OCI-M2 (cell line): ENCODE measurements around the gene GLUL.

Source experiments
- DNase-seq: peaks from one replicate; lab custom pipeline; 2025; ENCODE audit not compliant: unreplicated experiment; lab: John Stamatoyannopoulos, UW

The GLUL gene

GRCh38 chr1:182391362-182392049 is at the start of gene GLUL:
Gene GLUL, minus strand, starts transcription at chr1:182391790. Its CDS starts 3,053 bp downstream, at chr1:182388737.
- DNase-seq, result peak; percentile 53

DNA sequence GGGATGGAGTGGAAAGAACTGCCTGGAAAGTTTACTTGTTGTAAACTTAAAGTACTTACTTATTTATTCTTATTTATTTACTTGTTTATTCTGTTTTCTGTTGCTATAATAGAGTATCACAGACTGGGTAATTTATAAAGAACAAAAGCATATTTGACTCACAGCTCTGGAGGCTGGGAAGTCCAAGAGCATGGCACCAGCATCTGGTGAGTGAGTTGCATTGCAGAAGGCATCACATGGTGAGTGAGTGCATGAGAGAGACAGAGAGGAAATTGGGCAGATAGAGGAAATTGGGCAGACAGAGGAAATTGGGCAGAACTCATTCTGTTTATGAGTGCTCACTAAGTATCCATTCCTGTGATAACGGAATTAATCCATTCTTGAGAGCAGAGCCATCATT is 46.7 kb upstream of the GLUL start:
- DNase-seq, result no peak

DNA sequence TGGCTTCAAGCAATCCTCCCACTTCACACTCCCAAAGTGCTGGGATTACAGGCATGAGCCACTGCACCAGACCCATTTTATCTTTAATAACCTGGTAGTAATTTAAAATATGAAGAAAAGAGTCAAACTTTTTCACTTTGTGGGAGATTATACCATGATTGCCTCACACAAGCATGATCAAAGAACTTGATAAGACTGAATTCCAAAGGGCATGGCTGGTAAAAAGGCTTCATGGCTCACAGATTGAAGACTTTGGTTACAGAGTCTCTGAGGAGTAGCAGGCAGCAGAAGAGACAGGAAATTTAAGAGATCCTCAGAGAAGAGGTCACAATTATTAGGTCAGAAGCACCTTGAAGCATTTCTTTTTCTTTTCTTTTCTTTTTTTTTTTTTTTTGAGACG is 42.0 kb upstream of the GLUL start:
- DNase-seq, result no peak

DNA sequence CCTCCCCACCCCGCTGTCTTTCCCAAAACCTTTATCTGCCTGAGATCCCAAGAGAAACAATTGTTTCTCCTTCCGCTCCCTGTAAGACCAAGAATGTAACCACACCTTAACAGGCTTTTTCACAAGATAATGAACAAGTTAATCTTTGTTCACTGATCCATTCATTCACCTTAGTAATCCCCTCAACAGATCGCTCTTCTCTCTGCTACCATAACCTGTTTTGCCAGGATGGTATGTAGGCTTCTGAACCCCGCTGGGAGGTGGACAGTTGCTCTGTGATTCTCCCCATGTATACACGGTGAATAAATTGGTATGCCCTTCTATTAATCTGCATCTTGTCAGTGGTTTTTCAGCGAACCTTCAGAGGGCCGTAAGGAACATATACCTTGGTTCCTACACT is 39.7 kb upstream of the GLUL start:
- no peak for DNase-seq

- no peak for DNase-seq
These were observed 38.9 kb upstream of the GLUL start for GRCh38 chr1:182430263-182431068.

GRCh38 chr1:182428043-182428442 is 36.5 kb upstream of the GLUL start:
- no peak for DNase-seq

DNA sequence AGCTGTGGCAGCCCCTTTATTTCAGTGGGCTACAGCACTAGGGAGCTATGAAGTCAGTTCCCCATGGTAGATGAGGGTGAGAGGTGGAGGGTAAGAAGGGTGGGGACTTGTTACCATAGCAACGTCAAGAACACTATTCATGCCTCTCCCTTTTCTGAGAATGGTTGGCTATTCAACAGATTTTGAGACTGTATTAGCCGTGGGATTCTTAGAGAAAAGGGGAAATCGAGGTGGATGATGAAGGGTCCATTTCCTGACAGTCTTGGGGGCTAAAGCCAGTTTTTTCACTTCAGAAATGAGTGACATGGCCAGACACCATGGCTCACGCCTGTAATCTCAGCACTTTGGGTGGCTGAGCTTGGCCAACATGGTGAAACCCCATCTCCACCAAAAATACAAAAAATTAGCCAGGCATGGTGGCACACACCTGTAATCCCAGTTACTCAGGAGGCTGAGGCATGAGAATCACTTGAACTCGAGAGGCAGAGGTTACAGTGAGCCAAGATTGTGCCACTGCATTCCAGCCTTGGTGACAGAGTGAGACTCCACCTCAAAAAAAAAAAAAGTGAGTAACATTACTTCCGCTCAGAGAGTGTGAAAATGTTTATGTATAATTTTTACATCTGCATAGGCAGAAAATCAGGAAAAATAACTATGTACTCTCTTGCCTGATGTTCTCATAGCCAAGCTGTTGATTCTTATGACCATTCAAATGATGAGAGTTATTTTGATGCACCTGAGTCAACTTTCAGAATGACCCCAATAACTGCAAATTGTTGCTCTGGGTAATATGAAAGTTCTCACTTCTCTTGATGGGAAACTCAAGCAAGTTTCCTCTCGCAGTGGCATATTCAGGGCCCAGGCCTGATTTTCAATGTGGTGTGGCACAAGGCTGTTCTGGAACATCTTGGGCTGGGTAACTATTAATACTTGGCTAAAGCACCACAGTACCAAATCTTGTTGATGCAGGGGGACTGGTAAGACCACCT is 35.1 kb upstream of the GLUL start:
- DNase-seq, result no peak

- DNase-seq, result no peak
These were observed 24.2 kb upstream of the GLUL start for GRCh38 chr1:182415789-182416188.

DNA sequence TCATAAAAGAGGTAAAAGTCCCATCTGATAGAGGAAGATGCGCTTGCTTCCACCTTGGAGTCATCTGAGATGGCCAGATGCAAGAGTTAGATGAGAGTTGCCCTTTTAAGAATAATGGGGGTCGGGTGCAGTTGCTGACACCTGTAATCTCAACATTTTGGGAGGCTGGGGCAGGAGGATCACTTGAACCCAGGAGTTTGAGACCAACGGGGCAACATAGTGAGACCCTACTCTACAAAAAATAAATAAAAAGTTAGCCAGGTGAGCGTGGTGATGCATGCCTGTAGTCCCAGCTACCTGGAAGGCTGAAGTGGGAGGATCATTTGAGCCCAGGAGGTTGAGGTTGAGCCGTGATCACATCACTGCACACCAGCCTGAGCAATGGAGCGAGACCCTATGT is 22.4 kb upstream of the GLUL start:
- DNase-seq, result no peak

- DNase-seq, result no peak
These were observed 21.9 kb upstream of the GLUL start for GRCh38 chr1:182413486-182413885.

- no peak for DNase-seq
These were observed 19.2 kb upstream of the GLUL start for GRCh38 chr1:182410620-182411273.

DNA sequence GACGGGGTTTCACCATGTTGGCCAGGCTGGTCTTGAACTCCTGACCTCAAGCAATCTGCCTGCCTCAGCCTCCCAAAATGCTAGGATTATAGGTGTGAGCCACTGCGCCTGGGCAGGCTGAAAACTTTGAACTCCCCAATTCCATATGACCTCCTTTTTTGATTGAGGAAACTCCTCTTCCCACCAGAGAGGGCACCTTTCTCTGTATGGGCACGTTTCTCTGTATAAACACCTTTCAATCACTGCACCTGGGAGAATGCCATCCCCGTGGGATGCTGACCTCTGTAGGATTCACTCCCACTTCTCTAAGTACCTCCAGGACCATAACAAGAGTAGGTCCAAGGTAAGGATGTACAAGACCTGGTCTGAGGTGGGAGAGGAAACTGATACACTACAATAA is 18.5 kb upstream of the GLUL start:
- no peak for DNase-seq

- no peak for DNase-seq
These were observed 17.0 kb upstream of the GLUL start for GRCh38 chr1:182408435-182409075.

- DNase-seq, result no peak
These were observed 16.1 kb upstream of the GLUL start for GRCh38 chr1:182407724-182408123.

DNA sequence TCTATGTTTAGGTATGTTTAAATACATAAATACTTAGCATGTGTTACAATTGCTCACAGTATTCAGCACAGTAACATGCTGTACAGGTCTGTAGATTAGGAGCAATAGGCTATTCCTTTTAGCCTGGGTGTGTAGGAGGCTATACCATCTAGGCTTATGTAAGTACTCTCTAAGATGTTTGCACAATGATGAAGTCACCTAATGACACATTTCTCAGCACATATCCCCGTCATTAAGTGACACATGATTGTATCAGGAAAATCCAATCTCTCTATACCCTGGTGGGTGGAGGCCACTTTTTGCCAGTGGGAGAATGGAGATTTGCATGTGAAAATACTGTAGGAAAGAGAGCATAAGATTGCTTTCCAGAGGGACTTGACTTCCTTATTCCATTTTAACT is 14.4 kb upstream of the GLUL start:
- no peak for DNase-seq

DNA sequence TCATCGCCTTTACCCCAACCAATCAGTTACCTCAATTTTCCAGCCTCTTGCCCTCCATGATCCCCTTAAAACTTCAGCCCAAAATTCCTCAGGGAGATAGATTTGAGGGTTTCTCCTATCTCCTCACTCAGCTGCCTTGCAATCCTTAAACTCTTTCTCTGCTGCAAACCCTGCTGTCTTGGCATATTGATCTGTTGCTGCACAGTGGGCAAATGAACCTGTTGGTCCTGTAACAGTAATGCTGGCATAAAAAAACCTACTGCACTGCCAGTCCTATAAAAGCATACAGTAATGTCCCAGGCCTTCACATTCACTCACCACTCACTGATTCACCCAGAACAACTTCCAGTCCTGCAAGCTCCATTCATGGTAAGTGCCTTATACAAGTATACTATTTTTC is 14.0 kb upstream of the GLUL start:
- no peak for DNase-seq

GRCh38 chr1:182404781-182405180 is 13.2 kb upstream of the GLUL start:
- DNase-seq, result no peak

DNA sequence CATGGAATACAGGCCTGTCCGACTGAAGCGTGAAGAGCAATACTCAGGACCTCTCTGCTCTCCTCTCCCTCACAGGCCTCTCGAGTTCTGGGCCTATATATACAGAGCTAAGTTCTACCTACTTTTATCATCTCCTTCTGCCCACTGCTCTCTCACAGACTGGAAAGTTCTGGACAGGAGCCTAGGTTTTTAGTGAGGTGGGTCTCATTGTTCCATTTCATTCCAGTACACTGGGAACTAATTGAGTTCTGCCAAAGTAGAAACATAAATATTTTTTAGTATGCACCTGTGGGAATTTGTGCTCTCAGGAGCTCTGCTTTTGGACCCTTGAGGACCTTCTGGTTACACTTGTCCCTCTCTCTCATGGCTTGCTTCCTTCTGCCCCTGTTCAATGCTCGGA is 9.0 kb upstream of the GLUL start, which contains the start of gene TEDDM1:
TEDDM1 (minus strand) TSS at position 101 of the 400 bp plus-strand sequence. CDS start 182 bp downstream, outside the sequence.
- no peak for DNase-seq

GRCh38 chr1:182397653-182398393 is 6.2 kb upstream of the GLUL start:
- no peak for DNase-seq

DNA sequence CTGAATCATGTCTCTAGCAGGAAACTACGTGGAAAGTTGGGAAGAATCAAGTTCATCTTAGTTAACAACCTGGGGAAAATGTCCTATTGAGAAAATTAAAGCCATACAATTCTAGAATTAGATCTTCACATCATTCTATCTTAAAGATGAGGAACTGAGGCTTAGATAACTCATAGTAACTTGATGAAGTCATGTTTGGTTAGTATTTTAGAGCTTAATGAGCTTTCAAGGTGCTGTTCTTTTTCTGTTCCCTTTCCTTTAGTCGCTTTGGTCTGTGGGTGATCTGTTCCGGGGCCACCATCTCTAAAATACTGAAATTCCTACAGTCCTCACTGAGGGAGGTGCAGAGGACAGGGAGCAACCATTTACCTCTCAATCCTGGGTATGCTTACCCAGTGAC is 4.3 kb upstream of the GLUL start:
- DNase-seq, result no peak
